WERI-Rb-1 (cell line): ENCODE measurements around the gene USP13.

Experiments
- DNase-seq: peaks from one replicate; pipeline ENCODE4 v3.0.0-alpha.2; 2020
- H3K27ac ChIP-seq: fragments of 250-450 bp; sonication (Bioruptor Pico); 2 replicates; pipeline ENCODE4 v1.5.1; 2020; ENCODE audit warnings: mild to moderate bottlenecking, moderate library complexity
- H3K27me3 ChIP-seq: fragments of 250-450 bp; sonication (Bioruptor Pico); 2 replicates; pipeline ENCODE4 v1.5.1; 2021; ENCODE audit warnings: mild to moderate bottlenecking, low read depth, moderate library complexity; ENCODE audit not compliant: insufficient read depth, severe bottlenecking
- H3K36me3 ChIP-seq: fragments of 250-450 bp; sonication (Bioruptor Pico); 2 replicates; pipeline ENCODE4 v1.5.1; 2020; ENCODE audit warnings: mild to moderate bottlenecking, moderate library complexity
- H3K4me3 ChIP-seq: 2 replicates; pipeline ENCODE4 v1.5.1; 2011; ENCODE audit warnings: low read depth, mild to moderate bottlenecking, control low read depth, low read length
- H3K9me3 ChIP-seq: fragments of 250-450 bp; sonication (Bioruptor Pico); 2 replicates; pipeline ENCODE4 v1.5.1; 2021; ENCODE audit warnings: mild to moderate bottlenecking, moderate library complexity; ENCODE audit not compliant: severe bottlenecking
- TF ChIP-seq, protein P1 (sequence below): IDR thresholded peaks from 2 replicates; pipeline ENCODE4 v1.5.1; 2011; ENCODE audit warnings: low read depth, mild to moderate bottlenecking, control low read depth, inconsistent platforms, low read length

Gene USP13

DNA sequence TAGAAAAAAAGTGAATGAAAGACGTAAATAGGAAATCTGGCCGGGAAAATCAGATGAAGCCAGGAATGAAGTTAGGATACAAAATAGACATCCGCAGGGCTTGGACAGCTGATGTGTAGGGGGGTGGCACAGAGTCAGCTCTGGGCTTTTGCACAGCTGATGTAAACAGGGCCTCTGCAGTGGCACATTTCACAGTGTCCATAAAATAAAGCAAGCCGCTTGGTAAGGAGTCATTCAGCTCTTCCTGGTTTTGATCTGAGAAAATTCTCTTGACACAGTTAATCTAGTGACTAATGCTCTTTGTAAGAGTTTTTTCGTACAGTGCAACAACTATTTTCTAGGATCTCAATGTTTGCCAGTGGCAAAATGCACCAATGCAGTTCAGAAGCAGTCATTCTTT is 153.3 kb downstream of the USP13 start:
- TF ChIP-seq, protein P1, sequence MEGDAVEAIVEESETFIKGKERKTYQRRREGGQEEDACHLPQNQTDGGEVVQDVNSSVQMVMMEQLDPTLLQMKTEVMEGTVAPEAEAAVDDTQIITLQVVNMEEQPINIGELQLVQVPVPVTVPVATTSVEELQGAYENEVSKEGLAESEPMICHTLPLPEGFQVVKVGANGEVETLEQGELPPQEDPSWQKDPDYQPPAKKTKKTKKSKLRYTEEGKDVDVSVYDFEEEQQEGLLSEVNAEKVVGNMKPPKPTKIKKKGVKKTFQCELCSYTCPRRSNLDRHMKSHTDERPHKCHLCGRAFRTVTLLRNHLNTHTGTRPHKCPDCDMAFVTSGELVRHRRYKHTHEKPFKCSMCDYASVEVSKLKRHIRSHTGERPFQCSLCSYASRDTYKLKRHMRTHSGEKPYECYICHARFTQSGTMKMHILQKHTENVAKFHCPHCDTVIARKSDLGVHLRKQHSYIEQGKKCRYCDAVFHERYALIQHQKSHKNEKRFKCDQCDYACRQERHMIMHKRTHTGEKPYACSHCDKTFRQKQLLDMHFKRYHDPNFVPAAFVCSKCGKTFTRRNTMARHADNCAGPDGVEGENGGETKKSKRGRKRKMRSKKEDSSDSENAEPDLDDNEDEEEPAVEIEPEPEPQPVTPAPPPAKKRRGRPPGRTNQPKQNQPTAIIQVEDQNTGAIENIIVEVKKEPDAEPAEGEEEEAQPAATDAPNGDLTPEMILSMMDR = no peak
- Histone ChIP-seq H3K4me3 (no peak overlapping the region), H3K9me3 (no peaks in the 10 kb centered on the region), H3K27ac (no peak overlapping the region), H3K36me3 (peaks cover 22% of the 10 kb centered on the region), H3K27me3 (no peaks in the 10 kb centered on the region)
- DNase-seq = no peak

DNA sequence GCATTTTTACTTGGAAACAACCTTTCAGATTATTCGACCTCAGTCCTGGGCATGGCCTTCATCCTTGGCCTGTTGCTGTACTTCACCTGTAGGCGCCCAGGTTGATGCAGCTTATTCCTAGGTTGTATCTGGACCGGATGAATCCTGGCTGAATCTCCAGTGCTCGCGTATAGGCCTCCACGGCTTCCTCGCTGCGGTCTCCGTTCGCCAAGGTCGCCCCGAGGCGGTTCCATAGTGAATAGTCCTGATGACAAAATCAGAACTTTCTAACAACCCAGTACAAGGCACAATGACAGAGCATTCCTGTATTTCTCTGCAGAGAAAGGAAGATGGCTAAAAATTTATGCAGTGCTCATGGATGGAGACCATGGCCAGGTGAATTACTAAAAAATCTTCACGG is 154.7 kb downstream of the USP13 start:
- H3K27ac ChIP-seq = no peak overlapping the region
- H3K27me3 ChIP-seq = no peaks in the 10 kb centered on the region
- DNase-seq = no peak
- H3K4me3 ChIP-seq = no peak overlapping the region
- no peaks in the 10 kb centered on the region for H3K9me3 ChIP-seq
- H3K36me3 ChIP-seq = peaks cover 22% of the 10 kb centered on the region
- TF ChIP-seq, protein P1 = no peak

DNA sequence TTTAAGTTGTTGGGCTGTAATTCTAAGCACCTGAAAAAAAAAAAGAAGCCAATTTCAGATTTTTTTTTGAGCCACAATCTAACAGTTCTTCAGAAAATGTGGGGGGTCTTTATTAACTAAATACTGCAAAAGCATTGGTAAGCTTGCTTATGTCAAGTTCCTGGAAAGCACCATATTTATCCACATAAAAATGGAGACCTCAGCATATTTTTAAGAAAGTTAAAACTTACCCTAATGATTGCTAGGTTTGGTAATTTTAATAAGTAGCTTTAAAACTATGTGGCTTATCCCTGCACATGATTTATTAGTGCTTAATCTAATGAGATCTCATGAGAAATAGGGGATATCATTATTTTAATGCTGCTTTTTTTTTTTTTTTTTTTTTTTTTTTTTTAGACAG is 156.8 kb downstream of the USP13 start:
- Histone ChIP-seq H3K9me3 (no peaks in the 10 kb centered on the region), H3K4me3 (no peak overlapping the region), H3K36me3 (peaks cover 20% of the 10 kb centered on the region), H3K27me3 (no peaks in the 10 kb centered on the region), H3K27ac (no peak overlapping the region)
- DNase-seq = no peak
- TF ChIP-seq, protein P1 = no peak

DNA sequence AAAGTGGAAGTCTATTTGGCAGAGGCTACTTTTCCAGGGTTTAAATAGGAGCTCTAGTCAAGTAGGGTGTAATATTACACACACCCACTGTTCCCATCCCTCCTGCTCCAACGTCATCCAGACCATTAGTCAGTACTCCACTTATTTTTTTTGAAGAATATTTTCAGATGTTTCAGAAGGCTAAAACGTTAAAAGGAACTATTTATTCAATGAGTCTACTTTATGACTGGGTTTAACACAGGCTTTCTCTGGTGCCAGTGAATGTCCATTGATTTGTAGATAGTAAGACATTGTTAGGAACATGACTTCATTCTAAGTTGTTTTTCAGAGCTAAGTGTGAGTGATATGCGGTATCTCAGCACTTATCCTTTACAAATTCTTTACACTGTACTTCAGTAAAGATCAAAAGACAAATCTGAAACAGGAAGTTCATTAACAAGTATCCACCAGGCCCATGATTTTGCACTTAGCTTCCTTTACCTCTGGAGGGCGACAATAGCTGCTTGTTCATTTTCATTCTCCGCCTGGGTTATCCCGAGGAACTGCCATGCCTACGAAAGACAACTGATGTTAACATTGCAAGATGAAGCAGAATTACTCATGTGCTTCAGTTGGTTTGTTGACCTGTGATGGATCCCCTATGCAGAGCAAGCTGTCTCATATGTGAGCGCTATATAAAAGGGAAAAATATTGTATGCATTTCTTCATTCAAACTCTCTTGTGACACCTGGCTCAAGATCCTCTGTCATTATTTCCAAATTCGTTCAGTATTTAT is 158.7 kb downstream of the USP13 start:
- no peaks in the 10 kb centered on the region for H3K27me3 ChIP-seq
- peak; percentile 55 for DNase-seq
- no peaks in the 10 kb centered on the region for H3K9me3 ChIP-seq
- H3K4me3 ChIP-seq = no peak overlapping the region
- peaks cover 36% of the 10 kb centered on the region for H3K36me3 ChIP-seq
- no peak overlapping the region for H3K27ac ChIP-seq
- TF ChIP-seq, protein P1 = peak; percentile 71

DNA sequence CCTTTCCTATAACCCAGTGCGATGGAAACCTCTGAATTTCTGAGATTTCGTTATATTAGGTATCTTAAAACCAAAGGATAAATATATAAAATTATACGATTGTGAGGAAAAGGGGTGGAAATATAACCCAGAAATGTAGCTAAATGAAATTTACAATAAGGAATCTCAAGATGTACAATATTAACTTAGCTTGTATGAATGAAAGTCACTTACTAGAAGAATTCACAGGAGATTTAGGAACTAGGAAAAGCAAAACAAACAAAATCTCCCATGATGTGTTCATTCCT is 159.2 kb downstream of the USP13 start:
- H3K4me3 ChIP-seq = no peak overlapping the region
- no peak for DNase-seq
- H3K27me3 ChIP-seq = no peaks in the 10 kb centered on the region
- TF ChIP-seq, protein P1 = no peak
- H3K27ac ChIP-seq = no peak overlapping the region
- peaks cover 36% of the 10 kb centered on the region for H3K36me3 ChIP-seq
- H3K9me3 ChIP-seq = no peaks in the 10 kb centered on the region

DNA sequence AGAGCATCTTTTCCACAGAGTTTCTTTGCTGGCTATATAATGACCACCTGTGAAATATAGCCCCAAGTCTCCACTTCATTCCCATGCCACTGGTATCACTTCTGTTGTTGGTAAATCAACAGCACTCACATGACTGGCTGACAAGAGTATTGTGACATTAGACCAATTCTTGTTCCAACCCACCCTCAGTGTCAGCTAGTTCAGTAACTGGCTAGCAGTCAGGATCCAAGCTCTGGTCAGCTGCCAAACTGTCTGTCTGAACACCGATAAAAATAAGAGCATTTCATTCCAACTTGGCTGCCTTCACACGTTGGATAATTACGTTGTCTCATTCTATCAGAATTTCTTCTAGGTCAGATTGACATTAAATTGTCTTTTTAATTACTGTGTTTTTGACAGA is 166.5 kb downstream of the USP13 start:
- H3K27me3 ChIP-seq = no peaks in the 10 kb centered on the region
- no peak for DNase-seq
- H3K27ac ChIP-seq = no peak overlapping the region
- H3K36me3 ChIP-seq = peaks cover 25% of the 10 kb centered on the region
- TF ChIP-seq, protein P1 = no peak
- no peaks in the 10 kb centered on the region for H3K9me3 ChIP-seq
- H3K4me3 ChIP-seq = no peak overlapping the region
